NB4 (cell line): Measurements from ENCODE around the gene WDR62.

Experiments
- DNase-seq: peaks from one replicate; pipeline ENCODE4 v3.0.0; 2010; ENCODE audit warnings: low read depth
- H3K4me3 ChIP-seq: one replicate; pipeline ENCODE4 v1.5.1; 2011; ENCODE audit warnings: mild to moderate bottlenecking, low read depth, low read length, moderate library complexity
- CTCF ChIP-seq: IDR thresholded peaks from one replicate; pipeline ENCODE4 v1.5.1; 2012; ENCODE audit warnings: low read depth, low read length
- MAX ChIP-seq: IDR thresholded peaks from 2 replicates; pipeline ENCODE4 v1.6.1; 2011; ENCODE audit warnings: low read depth, low read length
- MYC ChIP-seq: IDR thresholded peaks from 2 replicates; pipeline ENCODE4 v1.6.1; 2011; ENCODE audit warnings: low read depth, low read length
- POLR2A ChIP-seq: IDR thresholded peaks from 2 replicates; pipeline ENCODE4 v1.6.1; 2011; ENCODE audit warnings: mild to moderate bottlenecking; ENCODE audit not compliant: insufficient read length; ENCODE audit errors: extremely low read depth

Gene WDR62

GRCh38 chr19:36054733-36055686, at the start of gene WDR62:
Gene WDR62, plus strand, starts transcription at chr19:36054897. Its CDS starts 75 bp downstream, at chr19:36054972.
- peak within 1 kb of the TSS; percentile 81 for H3K4me3 ChIP-seq
- peak; percentile 91 for DNase-seq
- peak; percentile 33; the same call in 1 of the 2 replicates for TF ChIP-seq MYC
- TF ChIP-seq CTCF: no peak
- no peak for TF ChIP-seq POLR2A
- TF ChIP-seq MAX: no peak

GRCh38 chr19:36006955-36007354, 47.7 kb upstream of the WDR62 start:
- no peak for DNase-seq
- TF ChIP-seq CTCF (no peak), POLR2A (no peak), MAX (no peak), MYC (no peak)
- H3K4me3 ChIP-seq: no peak overlapping the region

GRCh38 chr19:36008336-36008978, 46.2 kb upstream of the WDR62 start, which contains the start of gene SYNE4:
Gene SYNE4, minus strand, starts transcription at chr19:36008813. Its CDS starts 132 bp downstream, at chr19:36008681.
- no peak for DNase-seq
- TF ChIP-seq CTCF (no peak), MAX (no peak), MYC (no peak), POLR2A (no peak)
- H3K4me3 ChIP-seq: peak within 1 kb of the TSS; percentile 7

GRCh38 chr19:36009220-36009619, 45.5 kb upstream of the WDR62 start:
- TF ChIP-seq CTCF: no peak
- no peak for TF ChIP-seq MAX
- TF ChIP-seq MYC: no peak
- no peak for TF ChIP-seq POLR2A
- DNase-seq: peak; percentile 62
- peak overlapping the region; percentile 7 for H3K4me3 ChIP-seq

GRCh38 chr19:36009633-36010379, 44.9 kb upstream of the WDR62 start:
- TF ChIP-seq MAX (no peak), POLR2A (no peak), CTCF (no peak), MYC (no peak)
- peak overlapping the region; percentile 7 for H3K4me3 ChIP-seq
- no peak for DNase-seq
